Astrocyte of the cerebellum (primary cell): ENCODE data around the gene LIMA1.

Source experiments
- DNase-seq: peaks from one replicate; pipeline ENCODE4 v3.0.0-alpha.2; 2011; ENCODE audit warnings: low read depth
- H3K4me3 ChIP-seq: 2 replicates; pipeline ENCODE4 v1.5.1; 2011; ENCODE audit warnings: mild to moderate bottlenecking, low read depth, low read length, moderate library complexity
- CTCF ChIP-seq: IDR thresholded peaks from 2 replicates; pipeline ENCODE4 v1.5.1; 2012; ENCODE audit warnings: low read length, low read depth, moderate library complexity, mild to moderate bottlenecking; ENCODE audit errors: missing control alignments
- in situ Hi-C: cut with HindIII; loops from 2 replicates; pipeline ENCODE4 v1.10.0; 2017; ENCODE audit warnings: low sequenced_read_pairs

LIMA1 gene

GRCh38 chr12:50271724-50272247 is 11.5 kb downstream of the LIMA1 start:
- H3K4me3 ChIP-seq = no peak overlapping the region

GRCh38 chr12:50268482-50268881 is 14.8 kb downstream of the LIMA1 start:
- H3K4me3 ChIP-seq = no peak overlapping the region
- no peak for DNase-seq
- TF ChIP-seq CTCF = no peak
- in situ Hi-C loops = no loop called here

More at GRCh38 chr12:50271724-50272247, 11.5 kb downstream of the LIMA1 start:
- in situ Hi-C loops = no loop called here
- DNase-seq = no peak
- no peak for TF ChIP-seq CTCF

- DNase-seq = no peak
- no peak overlapping the region for H3K4me3 ChIP-seq
- in situ Hi-C loops = no loop called here
- no peak for TF ChIP-seq CTCF
Observed at GRCh38 chr12:50265770-50266524, 17.4 kb downstream of the LIMA1 start.

- in situ Hi-C loops = no loop called here
Observed at GRCh38 chr12:50263832-50264231, 19.5 kb downstream of the LIMA1 start.

GRCh38 chr12:50261654-50262053 is 21.7 kb downstream of the LIMA1 start:
- H3K4me3 ChIP-seq = no peak overlapping the region
- DNase-seq = no peak
- in situ Hi-C loops = no loop called here
- no peak for TF ChIP-seq CTCF

More at GRCh38 chr12:50263832-50264231, 19.5 kb downstream of the LIMA1 start:
- DNase-seq = no peak
- no peak overlapping the region for H3K4me3 ChIP-seq
- TF ChIP-seq CTCF = no peak

GRCh38 chr12:50258167-50258551 is 25.2 kb downstream of the LIMA1 start:
- in situ Hi-C loops = no loop called here
- no peak overlapping the region for H3K4me3 ChIP-seq
- DNase-seq = no peak
- no peak for TF ChIP-seq CTCF
